Left cardiac atrium (tissue), 4 donors: Measurements from ENCODE around the gene ZNRF3. TPM values are rescaled to one million over a fixed set of nuclear protein-coding genes. Genes with fewer than 3 reads are reported as not detected.
"Not testable (repeated sequence)": the region's sequence is repeated elsewhere in the genome, so short reads cannot be mapped to it uniquely, and the experiment has no call there.

Source experiments
- ATAC-seq, 2 donors: fragments of 200-7000 bp; cut with Tn5 transposase; one replicate each; pipeline ENCODE4 v1.9.1; 2020; ENCODE audit warnings: mild to moderate bottlenecking in 2 of 2, moderate library complexity in 2 of 2
- DNase-seq: peaks from one replicate; pipeline ENCODE4 v3.0.0-alpha.2; 2020
- intact Hi-C, 2 donors: fragments of 100-400 bp; cut with DNase I; formaldehyde crosslinking; loops; one replicate each; pipeline versions ENCODE4 v1.14.1 to v1.15.1; 2022 to 2023
- long read RNA-seq: library from polyadenylated mRNA; unstranded; transcript quantifications from one replicate; pipeline ENCODE4 v2.0.0, GENCODE V29; 2021
- total RNA-seq, 2 donors: library from RNA; stranded (reverse); fragmentation: NEBNext Ultra II Directional; extraction: Animal tissue kit (Norgen Biotek cat#: 25700); gene quantifications; one replicate each; pipeline ENCODE4 v1.2.1, GENCODE V29; 2021
- donor health status: DM: no; HTN: yes; CAD: no.
- donor health status: DM: no; HTN: yes; CAD: no; lungs with severe emphysema.
- donor health status: DM: yes; HTN: yes; CAD: no.
- donor health status: Dilated cardiomyopathy.

Gene ZNRF3
- total RNA-seq: 1 to 10 TPM; 5.2 to 6.6 TPM
- long read RNA-seq, partial matches to known transcripts: 7 of 7 reads
- long read RNA-seq, other reads (novel, unspliced or antisense): 0 of 7 reads

- DNase-seq (peak; percentile 93), ATAC-seq (peak; percentile 95 to 98)
- intact Hi-C loops: loop anchor here in 1 of 2 donors (10.0 kb wide), 1 partner anchor 152 kb away; no protein-coding TSS in a partner anchor
These were observed at the start of gene ZNRF3 for GRCh38 chr22:28882878-28883656. TSS of gene ZNRF3 (plus strand) at chr22:28883572. CDS start at chr22:28883767, 195 bp downstream.

- no peak for DNase-seq
- no peak for ATAC-seq
- intact Hi-C loops: loop anchor here in 1 of 2 donors (10.0 kb wide), 1 partner anchor 811 kb away; no protein-coding TSS in a partner anchor
These were observed 47.7 kb upstream of the ZNRF3 start for GRCh38 chr22:28835630-28836189.

DNA sequence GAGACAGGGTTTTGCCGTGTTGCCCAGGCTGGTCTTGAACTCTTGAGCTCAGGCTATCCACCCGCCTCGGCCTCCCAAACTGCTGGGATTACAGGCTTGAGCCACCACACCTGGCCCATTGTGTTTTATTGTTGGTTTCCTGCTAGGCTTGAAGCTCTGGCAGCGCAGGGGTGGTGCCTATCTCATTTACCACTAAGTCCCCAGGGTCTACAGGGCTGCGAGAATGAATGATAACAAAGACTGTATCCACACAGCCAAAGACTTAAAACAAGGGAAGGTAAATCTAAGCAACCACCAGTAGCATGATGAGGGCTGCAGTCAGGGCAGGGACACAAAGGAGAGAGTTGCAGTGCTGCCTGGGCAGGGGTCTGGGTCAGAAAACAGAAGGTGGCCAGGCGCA lies 45.7 kb upstream of the ZNRF3 start:
- ATAC-seq (no peak), DNase-seq (no peak)
- intact Hi-C loops: loop anchor here in 1 of 2 donors (10.0 kb wide), 1 partner anchor 813 kb away; no protein-coding TSS in a partner anchor

DNA sequence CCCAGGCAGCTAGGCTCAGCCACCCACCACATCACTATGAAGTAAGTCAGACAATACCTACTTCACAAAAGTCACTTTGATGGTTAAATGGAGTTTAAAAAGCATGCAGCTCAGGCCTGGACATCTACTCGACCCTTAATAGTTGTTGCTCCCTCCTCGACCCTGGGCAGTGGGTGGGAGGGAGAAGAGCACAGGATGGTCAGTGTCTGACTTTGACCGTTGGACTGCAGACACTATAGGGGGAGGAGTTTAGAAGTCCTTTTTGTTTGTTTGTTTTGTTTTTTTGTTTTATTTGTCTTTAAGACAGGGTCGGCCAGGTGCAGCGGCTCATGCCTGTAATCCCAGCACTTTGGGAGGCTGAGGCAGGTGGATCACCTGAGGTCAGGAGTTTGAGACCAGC lies 44.4 kb upstream of the ZNRF3 start:
- intact Hi-C loops: loop anchor here in 1 of 2 donors (10.0 kb wide), 1 partner anchor 814 kb away; no protein-coding TSS in a partner anchor
- ATAC-seq: no peak
- no peak for DNase-seq

- intact Hi-C loops: no loop called here
- DNase-seq (no peak), ATAC-seq (no peak)
These were observed 42.3 kb upstream of the ZNRF3 start for GRCh38 chr22:28841111-28841510.

DNA sequence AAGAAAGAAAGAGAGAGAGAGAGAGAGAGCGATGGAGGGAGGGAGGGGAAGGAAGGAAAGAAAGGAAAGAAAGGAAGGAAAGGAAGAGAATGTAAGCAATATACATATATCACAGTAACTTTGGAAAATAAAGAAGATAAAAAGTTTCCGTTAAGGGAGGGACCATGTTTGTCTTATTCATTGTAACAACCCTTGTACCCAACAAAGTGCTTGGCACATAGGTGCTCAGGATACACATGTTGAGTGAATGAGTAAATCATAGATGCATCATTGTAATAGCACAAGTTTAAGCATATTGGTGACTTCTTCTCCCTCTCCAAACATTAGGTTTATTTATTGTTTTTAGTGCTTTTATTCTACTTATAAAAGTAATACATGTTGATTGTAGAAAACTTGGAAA lies 39.7 kb upstream of the ZNRF3 start:
- ATAC-seq (no peak), DNase-seq (no peak)
- intact Hi-C loops: no loop called here

DNA sequence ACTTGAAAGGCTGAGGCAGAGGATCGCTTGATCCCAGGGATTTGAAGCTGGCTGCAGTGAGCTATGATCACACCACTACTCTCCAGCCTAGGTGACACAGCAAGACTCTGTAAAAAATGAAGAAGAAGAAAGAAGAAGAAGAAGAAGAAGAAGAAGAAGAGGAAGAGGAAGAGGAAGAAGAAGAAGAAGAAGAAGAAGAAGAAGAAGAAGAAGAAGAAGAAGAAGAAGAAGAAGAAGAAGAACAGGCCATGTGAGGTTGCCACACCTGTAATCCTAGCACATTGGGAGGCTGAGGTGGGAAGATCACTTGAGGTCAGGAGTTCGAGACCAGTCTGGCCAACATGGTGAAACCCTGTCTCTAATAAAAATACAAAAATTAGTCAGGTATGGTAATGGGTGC lies 39.1 kb upstream of the ZNRF3 start:
- DNase-seq, intact Hi-C loops: not testable (repeated sequence)

DNA sequence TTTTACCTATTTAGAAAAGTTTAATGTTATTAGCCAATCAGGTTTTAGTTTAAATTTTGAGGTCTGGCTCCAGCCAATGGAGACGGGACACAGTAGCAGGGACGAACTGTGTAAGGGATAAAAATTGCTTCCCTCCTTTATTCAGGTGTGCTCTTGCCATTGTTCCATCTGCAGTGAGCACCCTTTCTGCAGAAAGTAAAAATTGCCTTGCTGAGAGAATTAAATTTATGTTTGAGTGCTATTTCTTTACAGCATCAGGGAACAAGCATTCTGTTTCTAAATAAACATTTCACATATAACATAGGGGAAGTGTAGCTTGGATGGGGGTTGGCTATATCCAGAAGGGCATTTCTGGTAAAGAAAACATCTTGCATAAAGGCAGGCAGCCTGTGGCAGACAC lies 36.4 kb upstream of the ZNRF3 start:
- intact Hi-C loops: no loop called here
- no peak for DNase-seq
- ATAC-seq: no peak

More for the DNA sequence above, 39.1 kb upstream of the ZNRF3 start:
- ATAC-seq: not testable (repeated sequence)

- DNase-seq (no peak), ATAC-seq (peak; percentile 44 to 77)
- intact Hi-C loops: loop anchor here (1.0 to 10.0 kb wide), 5 partner anchors 97 to 392 kb away; no protein-coding TSS in a partner anchor
These were observed 27.8 kb upstream of the ZNRF3 start for GRCh38 chr22:28855355-28856094.

GRCh38 chr22:28856095-28856455 lies 27.3 kb upstream of the ZNRF3 start:
- ATAC-seq (peak in 1 of 2 donors; percentile 11), DNase-seq (no peak)
- intact Hi-C loops: loop anchor here (1.0 to 10.0 kb wide), 5 partner anchors 96 to 391 kb away; no protein-coding TSS in a partner anchor

GRCh38 chr22:28857288-28857687 lies 26.1 kb upstream of the ZNRF3 start:
- DNase-seq: no peak
- intact Hi-C loops: loop anchor here (5.0 to 10.0 kb wide), 4 partner anchors 95 to 390 kb away; no protein-coding TSS in a partner anchor
- ATAC-seq: peak in 1 of 2 donors; percentile 60

GRCh38 chr22:28864878-28865596 lies 18.3 kb upstream of the ZNRF3 start:
- intact Hi-C loops: no loop called here
- DNase-seq (no peak), ATAC-seq (no peak)

- intact Hi-C loops: no loop called here
- no peak for DNase-seq
- ATAC-seq: no peak
These were observed 16.2 kb upstream of the ZNRF3 start for GRCh38 chr22:28867191-28867590.

- DNase-seq, ATAC-seq, intact Hi-C loops: not testable (repeated sequence)
These were observed 15.0 kb upstream of the ZNRF3 start for GRCh38 chr22:28868389-28868788.

GRCh38 chr22:28869736-28870135 lies 13.6 kb upstream of the ZNRF3 start:
- ATAC-seq (no peak), DNase-seq (no peak)
- intact Hi-C loops: no loop called here

- intact Hi-C loops: no loop called here
- ATAC-seq (no peak), DNase-seq (no peak)
These were observed 10.0 kb upstream of the ZNRF3 start for GRCh38 chr22:28873183-28873963.

- no peak for ATAC-seq
- intact Hi-C loops: no loop called here
These were observed 9.3 kb upstream of the ZNRF3 start for GRCh38 chr22:28874061-28874460.

DNA sequence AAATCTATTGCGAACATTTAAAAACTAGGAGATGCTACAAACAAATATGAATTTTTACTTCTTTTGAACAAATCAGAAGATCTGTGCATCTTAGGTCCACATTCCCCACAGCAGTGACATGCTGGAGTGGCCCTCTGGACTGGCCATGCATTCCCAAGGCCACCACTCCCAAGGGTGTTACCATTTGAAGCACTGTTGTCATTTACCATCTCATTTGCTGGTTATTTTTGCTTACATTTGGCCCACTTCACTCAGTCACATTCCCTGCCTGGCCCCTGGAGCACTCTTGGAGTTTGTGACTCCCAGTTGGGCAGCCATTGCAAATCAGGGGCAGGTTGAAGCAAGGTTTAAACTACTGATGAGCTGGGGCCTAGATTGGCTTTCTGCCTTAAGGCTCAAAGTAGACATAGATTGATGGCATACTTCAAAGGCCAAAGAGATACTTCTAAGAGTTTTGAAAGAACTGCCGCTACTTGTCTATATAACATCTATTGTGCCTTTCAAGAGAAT lies 8.5 kb upstream of the ZNRF3 start:
- intact Hi-C loops: no loop called here
- DNase-seq (no peak), ATAC-seq (no peak)

More at GRCh38 chr22:28874061-28874460, 9.3 kb upstream of the ZNRF3 start:
- DNase-seq: no peak
